CD4-positive, alpha-beta T cell treated with Interleukin-6 at 100 ng/mL for 8 hours (primary cell): ENCODE results near the gene MTOR.
"Not testable (repeated sequence)": the region's sequence is repeated elsewhere in the genome, so short reads cannot be mapped to it uniquely, and the experiment has no call there.

Experiments
- DNase-seq: peaks from one replicate; pipeline ENCODE4 v3.0.0-alpha.2; 2020; ENCODE audit warnings: mixed read lengths, low spot score

The MTOR gene

DNA sequence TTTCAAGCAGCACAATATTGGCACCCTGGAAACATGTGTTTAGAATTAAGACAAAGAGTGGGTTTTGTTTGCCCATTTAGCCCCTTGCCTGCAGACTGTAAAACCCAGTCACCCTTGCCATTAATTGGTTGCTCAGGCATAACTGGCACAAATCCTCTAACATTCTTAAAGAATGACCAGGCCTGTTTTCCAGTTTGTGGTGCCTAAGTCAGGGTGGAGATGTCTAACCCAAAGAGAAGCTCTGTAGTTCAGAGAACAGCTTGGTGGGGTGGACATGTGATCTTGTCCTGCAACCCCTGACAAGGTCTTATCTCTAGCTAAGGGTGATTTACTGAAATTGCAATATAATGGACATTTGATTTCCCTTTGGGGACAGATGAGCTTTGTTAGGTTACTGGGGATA, 82.0 kb downstream of the MTOR start:
- DNase-seq, result no peak

DNA sequence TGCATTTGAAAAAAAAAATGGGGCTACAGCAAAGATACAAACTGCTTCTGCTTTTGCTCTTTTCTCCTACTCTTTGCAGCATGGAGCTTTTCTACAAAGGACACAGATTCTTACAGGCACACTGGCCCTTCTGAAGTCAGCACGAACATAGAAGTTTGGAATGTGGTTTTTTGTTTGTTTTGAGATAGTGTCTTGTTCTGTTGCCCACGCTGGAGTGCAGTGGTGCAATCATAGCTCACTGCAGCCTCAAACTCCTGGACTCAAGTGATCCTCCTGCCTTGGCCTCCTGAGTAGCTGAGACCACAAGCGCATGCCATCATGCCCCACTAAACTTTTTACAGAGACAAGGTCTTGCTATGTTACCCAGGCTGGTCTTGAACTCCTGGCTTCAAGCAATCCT, 82.6 kb downstream of the MTOR start:
- not testable (repeated sequence) for DNase-seq

- no peak for DNase-seq
These were observed 83.2 kb downstream of the MTOR start for GRCh38 chr1:11179125-11179524.

- no peak for DNase-seq
These were observed 84.0 kb downstream of the MTOR start for GRCh38 chr1:11178021-11179015.

DNA sequence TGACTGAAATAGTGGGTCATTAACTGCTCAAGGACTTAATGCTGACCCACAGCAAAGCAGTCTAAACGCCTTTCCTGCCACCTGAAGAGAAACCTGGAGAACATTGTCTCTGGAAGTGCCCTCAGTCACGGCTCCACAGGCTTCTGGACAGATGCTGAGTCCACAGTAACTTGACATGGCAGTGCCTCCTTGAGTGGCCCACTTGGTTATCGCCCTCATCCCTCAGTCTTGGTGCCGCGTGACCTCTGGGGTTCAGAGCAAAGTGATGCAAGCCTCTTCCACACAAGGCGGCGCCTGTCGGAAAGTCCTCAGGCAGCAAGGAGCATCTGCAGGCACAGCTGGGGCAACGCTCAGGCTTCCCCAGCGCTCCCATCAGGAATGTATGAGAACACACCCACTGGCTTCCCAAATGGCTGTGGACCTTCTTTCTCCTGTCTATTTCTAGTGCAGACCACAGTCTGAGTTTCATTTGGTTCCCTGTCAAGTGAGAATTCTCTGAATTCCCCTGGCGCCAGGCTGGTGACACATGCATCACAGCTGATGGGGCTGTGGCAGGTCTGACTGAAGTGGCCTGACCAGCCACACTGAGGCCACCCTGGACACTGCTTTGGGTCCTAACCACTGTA, 86.2 kb downstream of the MTOR start:
- DNase-seq, result no peak

GRCh38 chr1:11175461-11175860, 86.9 kb downstream of the MTOR start:
- no peak for DNase-seq

GRCh38 chr1:11174261-11174942, 87.9 kb downstream of the MTOR start:
- no peak for DNase-seq

DNA sequence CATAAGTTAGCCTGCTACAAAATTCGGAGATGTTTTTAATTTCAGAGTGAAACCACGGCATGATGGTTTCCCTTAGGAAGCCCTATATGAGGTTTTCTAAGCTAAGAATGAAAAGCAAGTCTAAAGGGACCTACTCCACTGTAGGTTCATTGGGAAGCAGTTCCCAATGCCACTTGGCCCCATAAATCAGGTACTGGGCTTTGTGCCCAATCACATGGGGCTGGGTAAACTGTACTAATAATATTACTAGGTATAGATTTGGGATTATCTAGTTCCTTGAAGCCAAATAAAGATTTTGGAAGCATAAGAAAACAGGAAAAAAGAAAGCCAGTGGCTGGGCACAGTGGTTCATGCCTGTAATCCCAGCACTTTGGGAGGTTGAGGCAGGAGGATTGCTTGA, 92.2 kb downstream of the MTOR start:
- DNase-seq, result no peak

- DNase-seq, result no peak
These were observed 93.1 kb downstream of the MTOR start for GRCh38 chr1:11169202-11169601.

- DNase-seq, result no peak
These were observed 93.6 kb downstream of the MTOR start for GRCh38 chr1:11168731-11169130.

- not testable (repeated sequence) for DNase-seq
These were observed 95.6 kb downstream of the MTOR start for GRCh38 chr1:11166744-11167143.

DNA sequence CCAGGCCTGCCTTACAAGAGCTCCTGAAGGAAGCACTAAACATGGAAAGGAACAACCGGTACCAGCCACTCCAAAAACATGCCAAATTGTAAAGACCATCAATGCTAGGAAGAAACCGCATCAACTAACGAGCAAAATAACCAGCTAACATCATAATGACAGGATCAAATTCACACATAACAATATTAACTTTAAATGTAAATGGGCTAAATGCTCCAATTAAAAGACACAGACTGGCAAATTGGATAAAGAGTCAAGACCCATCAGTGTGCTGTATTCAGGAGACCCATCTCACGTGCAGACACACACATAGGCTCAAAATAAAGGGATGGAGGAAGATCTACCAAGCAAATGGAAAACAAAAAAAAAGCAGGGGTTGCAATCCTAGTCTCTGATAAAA, 99.6 kb downstream of the MTOR start:
- not testable (repeated sequence) for DNase-seq

DNA sequence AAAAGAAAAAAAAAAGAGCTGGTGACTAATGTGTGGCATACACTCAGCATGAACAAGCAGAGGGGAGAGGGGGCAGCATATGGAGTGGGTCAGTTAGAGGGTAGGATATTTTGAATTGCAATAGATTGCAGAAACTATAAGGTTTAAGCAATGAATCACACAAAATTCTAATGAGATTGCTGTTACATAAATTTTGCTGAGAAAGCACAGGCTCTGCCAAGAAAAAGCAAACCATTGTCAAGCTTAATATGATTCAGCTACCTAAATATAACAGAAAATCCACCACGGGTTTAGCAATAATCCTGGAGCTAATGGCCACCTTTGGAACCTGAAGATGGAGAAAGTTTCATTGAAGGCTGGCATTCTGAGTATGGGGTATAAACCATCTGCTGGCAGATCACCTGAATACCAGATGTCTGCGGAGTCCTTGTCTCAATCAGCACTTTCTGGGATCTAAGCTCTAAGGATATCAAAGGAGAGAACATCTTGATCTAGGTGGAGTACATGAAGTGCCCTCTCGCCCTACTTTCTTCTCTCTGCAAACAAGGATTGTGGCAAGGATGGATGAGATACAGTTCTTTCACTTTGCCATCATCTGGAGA, 103.5 kb downstream of the MTOR start:
- no peak for DNase-seq

DNA sequence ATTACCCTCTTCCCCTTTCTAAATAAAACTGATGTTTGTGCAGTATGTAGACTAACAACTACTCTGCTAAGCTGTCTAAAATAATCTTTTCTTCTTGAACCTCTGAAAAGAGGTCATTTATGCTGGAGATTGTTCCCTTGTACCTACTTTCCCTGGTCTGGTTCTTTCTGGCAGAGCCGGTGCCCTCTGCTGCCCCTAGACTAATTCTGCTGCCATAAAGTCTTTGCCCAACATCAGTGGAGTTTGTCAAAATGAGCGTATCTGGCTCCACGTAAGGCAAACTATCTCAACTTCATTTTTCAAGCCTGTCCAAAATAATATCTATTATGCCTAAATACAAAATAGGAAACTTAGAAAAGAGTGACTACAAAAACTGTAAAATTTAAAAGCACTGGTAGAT, 104.1 kb downstream of the MTOR start:
- no peak for DNase-seq

GRCh38 chr1:11157867-11158266, 104.5 kb downstream of the MTOR start:
- DNase-seq, result no peak

- DNase-seq, result no peak
These were observed 105.0 kb downstream of the MTOR start for GRCh38 chr1:11157394-11157793.

- DNase-seq, result no peak
These were observed 105.4 kb downstream of the MTOR start for GRCh38 chr1:11156963-11157362.

DNA sequence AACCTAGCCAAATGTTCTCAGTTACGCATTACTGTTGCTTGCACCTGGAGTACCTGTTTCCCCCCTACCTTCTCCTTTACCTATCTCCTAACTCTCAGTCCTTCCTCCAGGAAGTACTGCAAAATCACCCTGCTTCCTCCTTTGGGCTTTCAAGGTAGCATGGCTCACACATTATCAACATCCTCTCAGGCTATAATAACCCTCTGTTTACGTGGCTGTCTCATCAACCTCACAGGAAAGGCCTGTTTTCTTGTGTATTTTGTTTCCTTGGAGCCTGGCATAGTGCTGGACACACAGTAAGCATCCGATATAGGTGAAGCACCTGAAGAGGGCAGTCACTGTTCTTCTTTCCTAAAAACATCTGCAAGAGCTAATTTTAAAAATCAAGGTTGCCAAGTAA, 105.9 kb downstream of the MTOR start:
- DNase-seq, result no peak

DNA sequence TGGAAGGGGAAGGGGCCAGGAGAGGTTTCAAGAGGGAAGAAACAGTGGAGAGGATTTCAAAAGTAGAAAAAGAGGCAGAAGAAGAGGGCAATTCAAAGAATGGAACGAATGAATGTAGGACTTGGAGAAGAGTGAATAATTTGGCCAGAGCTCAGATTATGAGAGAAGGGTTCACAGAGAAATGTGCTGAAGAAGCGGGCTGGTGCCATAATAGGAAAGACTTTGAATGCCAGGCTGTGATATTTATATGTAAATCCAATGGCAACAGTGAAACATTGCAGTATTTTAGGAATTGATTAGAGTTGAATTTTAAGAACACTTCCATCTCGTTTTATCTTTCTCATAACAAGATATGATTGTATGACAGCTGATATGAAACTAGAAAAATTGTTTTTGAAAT, 109.2 kb downstream of the MTOR start:
- no peak for DNase-seq

DNA sequence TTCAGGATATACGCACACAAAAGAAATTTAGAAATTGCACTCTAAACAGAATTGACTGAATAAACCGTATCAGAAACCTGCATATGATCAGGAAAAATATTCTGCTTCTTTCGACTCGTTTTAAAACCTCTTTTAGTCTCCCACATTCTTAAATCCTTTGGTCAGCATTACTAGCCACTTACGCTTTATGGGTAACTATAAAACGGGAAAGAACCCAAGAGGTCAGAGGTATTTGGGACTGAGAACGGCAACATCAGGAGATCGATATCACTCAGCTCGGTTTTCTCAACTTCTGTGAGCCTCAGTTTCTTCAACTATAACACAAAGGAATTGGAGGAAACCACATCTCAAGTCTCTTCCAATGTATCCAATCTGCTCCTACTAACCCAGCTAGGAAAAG, 109.6 kb downstream of the MTOR start:
- DNase-seq, result no peak

GRCh38 chr1:11151826-11152612, 110.3 kb downstream of the MTOR start:
- no peak for DNase-seq

- no peak for DNase-seq
These were observed 111.2 kb downstream of the MTOR start for GRCh38 chr1:11151114-11151513.
